ENCODE measurements around the gene CNTNAP5.

Gene CNTNAP5

DNA sequence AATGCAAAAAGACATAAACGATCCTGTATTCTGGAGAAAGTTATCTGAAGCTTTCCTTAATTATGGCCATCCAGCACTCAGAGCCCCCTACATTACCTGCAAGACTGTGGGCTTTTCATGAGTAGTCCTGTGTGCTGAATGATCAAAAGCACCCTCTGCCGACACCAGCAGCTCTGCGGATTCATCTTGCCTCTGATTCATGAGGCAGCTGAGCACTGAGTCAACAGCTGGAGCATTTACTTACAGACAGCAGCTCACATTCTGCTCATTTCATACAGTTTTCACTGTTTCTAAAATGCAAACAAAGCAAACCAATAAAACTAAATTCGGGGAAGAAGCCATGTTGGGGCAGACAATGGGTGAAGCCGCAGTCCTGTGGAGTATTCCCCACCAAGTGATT, 886.5 kb downstream of the CNTNAP5 start:
- no peak for DNase-seq (ENCODE audit: low spot score)

DNA sequence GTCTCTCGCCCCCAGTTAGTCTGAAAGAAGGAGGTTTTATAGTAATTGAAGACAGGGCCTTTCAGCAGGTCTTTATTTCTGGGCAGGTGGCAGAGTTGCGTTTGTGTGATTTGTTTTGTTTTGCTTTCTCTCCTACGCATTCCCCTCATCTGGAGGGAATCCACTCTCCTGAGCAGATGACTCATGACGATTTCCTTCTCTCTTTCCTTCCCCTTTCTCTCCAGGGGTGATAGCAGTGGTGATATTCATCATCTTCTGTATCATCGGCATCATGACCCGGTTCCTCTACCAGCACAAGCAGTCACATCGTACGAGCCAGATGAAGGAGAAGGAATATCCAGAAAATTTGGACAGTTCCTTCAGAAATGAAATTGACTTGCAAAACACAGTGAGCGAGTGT, 888.8 kb downstream of the CNTNAP5 start:
- no peak for DNase-seq (ENCODE audit: low spot score)

DNA sequence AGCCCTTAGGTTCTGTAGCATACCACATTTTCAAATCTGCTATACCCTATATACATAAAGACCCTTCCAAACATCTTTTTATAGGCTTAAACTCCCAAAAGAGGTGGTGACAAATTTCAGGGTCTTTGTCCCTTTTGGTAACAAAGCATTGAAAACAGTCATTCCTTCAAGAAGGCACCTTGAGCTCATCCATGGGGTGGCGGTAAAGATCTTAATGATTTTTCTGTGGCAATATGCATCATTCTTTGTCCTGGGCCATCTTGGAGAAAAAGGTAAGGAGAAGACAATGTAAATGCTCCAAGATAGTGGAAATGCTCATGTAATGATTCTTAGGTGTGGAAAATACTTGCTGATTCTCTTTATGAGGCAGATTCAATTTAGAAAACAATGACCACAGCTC, 890.5 kb downstream of the CNTNAP5 start:
- no peak for DNase-seq (ENCODE audit: low spot score)

DNA sequence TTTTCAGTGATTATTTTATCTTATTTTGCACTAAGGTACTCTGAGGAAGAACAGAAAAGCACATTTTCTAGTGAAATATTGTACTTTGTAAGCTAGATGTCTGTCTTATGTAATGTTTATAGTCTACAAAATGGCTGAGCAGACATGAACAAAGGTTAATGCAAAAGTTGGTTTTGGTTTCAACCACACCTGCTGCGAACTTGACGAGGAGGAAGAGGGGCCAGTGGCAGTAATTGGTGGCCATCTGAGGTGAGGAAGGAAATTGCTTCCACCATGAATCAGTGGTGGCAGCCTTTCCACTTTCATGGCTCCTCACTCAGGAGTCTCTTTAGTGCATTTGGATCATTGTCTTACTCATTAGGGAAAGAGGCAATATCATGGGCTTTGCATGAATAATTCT, 894.2 kb downstream of the CNTNAP5 start:
- no peak for DNase-seq (ENCODE audit: low spot score)

DNA sequence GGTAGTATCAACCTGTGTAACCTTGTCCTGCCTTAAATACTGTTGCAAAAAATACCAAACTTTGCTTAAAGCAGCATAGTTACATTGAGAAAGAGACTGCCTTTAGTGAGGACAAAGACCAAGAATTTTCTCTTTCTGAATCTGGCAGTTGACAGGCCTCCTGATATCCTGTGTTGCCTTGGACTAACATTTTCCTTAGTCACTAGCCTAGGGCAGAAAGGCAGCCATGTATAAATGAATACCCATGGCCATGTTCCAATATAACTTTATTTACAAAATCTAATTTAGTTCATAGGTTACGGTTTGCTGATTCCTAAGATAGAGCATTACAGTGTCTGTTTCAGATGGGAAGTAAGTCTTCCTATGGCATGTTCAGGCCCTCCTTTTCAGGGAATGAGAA, 895.4 kb downstream of the CNTNAP5 start:
- DNase-seq (ENCODE audit: low spot score), result no peak

DNA sequence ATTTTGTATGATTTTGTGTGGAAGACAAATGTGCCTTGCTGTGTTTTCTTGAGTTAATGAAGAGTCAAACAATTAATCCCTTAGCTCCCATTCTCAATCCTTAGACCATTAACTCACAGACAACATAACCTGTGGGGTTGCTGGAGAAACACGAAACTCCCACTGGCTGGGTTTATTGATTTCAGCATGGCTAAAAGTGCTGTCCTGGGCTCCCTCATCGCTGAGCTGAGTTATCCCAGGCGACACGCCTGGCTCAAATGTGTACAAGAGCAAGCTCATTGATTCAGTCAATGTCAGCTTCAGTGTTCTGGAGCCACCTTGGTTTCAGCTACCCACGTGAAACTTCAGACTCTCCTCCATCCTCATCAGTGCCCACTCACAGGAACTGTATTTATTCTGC, 896.1 kb downstream of the CNTNAP5 start:
- no peak for DNase-seq (ENCODE audit: low spot score)

DNA sequence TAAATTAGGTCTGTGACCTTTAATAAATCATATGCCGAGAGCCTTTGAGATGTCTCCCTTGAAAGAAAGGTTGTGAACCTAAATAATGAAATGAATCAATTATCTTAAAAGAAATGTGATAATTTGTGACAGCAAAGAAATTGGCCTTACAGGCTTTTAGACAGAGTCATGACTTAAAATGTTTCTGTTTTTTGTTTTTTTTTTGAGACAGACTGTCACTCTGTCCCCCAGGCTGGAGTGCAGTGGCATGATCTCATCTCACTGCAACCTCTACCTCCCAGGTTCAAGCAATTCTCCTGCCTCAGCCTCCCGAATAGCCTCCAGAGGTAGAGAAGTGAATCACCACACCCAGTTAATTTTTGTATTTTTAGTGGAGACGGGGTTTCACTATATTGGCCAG, 898.0 kb downstream of the CNTNAP5 start:
- no peak for DNase-seq (ENCODE audit: low spot score)

DNA sequence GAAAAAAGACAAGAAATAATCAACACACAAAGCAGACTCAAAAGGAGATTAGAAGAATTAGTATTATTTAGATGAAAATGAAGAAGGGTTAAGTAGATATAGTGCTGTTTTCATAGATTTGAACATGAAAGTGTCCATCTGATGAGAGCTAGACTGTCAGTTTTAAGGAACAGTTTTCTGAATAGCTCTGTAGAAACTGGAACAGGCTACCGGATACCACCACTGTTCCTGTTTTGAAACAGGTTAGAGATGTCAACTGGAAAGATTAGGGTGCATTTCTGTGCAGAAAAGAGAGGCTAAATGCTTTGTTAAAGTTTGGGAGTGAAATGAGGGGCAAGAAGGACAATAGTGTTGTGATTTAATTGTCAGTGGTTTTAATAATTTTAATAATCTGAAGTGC, 908.8 kb downstream of the CNTNAP5 start:
- DNase-seq (ENCODE audit: low spot score), result no peak

DNA sequence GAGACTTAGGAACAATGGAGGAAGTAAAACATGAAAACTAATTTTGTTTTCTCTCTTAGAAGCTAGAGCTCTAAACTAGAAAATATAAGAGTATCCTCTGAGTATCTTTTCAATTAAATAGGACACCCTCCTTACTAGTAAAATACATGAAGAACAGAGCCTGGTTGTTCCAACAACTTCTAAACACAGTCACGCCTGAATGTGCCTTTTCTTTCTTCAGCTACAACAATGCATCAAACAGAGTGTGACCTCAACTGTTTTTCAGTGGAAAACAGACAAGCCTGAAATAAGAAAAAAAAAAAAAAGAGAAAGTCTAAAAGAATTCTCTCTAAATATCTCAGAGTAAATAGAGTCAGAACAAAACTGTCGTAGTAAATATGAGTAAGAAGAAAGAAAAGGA, 928.8 kb downstream of the CNTNAP5 start:
- DNase-seq (ENCODE audit: low spot score), result no peak

DNA sequence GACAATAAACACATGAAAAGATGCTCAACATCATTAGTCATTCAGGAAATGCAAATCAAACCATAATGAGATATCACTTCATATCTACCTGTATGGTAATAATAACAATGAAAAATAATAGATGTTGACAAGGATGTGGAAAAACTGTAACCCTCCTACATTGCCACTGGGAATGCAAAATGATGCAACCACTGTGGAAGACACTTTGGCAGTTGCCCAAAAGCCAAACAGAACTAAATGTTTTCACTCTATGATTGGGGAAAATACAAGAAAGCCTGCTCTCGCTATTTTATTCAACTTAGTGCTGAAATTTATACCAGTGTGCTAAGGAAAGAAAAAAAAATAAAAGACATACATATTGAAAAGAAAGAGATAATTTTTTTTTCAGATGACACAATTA, 934.5 kb downstream of the CNTNAP5 start:
- DNase-seq (ENCODE audit: low spot score), result no peak

DNA sequence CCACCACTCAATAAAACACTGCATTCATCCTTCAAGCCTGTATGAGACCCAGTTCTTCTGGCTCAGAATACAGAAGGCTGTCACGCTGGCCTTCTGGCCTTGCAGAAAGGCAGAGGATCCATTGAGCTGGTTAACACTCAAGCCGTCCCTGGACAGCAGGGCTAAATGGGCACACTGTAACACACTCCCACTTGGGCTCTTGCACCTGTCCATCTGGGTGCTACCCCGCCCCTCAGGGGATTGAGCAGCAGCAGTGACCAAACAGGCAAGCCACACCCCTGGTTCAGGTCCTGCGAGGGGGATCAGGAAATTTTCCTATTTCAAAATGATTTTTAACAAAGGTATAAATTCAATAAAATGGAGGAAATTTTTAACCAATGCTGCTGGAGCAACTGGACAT, 936.0 kb downstream of the CNTNAP5 start:
- DNase-seq (ENCODE audit: low spot score), result no peak
